GM12873 (cell line): ENCODE results near the gene SUN2.

Source experiments
- TF ChIP-seq, protein P1 (sequence below): IDR thresholded peaks from 2 replicates; pipeline ENCODE4 v1.5.1; 2012; ENCODE audit warnings: low read depth, mild to moderate bottlenecking, moderate library complexity, low read length, control low read depth; ENCODE audit not compliant: insufficient read depth; ENCODE audit errors: missing control alignments

SUN2 gene

GRCh38 chr22:38696606-38697424 is 59.0 kb downstream of the SUN2 start:
- TF ChIP-seq, protein P1, sequence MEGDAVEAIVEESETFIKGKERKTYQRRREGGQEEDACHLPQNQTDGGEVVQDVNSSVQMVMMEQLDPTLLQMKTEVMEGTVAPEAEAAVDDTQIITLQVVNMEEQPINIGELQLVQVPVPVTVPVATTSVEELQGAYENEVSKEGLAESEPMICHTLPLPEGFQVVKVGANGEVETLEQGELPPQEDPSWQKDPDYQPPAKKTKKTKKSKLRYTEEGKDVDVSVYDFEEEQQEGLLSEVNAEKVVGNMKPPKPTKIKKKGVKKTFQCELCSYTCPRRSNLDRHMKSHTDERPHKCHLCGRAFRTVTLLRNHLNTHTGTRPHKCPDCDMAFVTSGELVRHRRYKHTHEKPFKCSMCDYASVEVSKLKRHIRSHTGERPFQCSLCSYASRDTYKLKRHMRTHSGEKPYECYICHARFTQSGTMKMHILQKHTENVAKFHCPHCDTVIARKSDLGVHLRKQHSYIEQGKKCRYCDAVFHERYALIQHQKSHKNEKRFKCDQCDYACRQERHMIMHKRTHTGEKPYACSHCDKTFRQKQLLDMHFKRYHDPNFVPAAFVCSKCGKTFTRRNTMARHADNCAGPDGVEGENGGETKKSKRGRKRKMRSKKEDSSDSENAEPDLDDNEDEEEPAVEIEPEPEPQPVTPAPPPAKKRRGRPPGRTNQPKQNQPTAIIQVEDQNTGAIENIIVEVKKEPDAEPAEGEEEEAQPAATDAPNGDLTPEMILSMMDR, result no peak

GRCh38 chr22:38694940-38695339 is 60.9 kb downstream of the SUN2 start:
- TF ChIP-seq, protein P1, result no peak

DNA sequence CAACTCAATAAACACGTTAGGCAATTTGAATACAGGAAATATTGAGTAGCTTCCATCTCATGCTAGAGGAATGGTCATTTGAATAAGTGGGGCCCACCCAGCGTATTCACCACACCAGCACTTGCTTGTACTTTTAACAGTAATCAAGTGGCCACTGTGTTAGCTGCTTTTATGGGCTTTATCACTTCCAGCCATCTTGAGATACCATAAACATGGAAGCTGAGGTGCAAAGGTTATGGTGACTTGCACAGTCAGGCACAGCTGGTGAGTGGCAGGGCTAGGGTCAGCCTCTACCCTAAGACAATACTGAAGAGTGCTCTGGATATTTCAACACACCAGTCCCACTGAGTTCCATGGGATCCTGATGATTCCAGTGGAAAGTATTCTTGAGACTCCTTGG is 61.7 kb downstream of the SUN2 start:
- TF ChIP-seq, protein P1, result no peak

GRCh38 chr22:38689651-38690050 is 66.1 kb downstream of the SUN2 start:
- TF ChIP-seq, protein P1, result no peak

DNA sequence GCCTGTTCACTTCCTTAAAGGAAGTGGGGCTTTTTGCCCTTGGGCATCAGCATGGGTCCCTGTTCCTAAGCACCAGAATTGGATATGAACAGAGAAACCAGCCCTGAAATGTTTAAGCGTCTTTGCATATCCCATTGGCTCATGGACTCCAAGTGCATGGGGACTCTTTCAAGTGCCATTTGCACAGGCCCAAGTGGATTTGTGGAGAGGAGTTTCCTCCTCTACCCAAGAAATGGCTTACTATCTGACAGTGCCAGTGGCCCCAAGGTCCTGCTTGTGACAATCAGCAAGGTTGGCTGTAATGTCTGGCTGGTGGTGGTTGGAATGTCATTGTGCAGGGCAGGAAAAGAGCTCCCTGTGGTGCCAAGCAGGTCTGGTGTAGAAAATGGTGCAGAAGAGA is 70.0 kb downstream of the SUN2 start:
- TF ChIP-seq, protein P1, result no peak

GRCh38 chr22:38684895-38685294 is 70.9 kb downstream of the SUN2 start:
- TF ChIP-seq, protein P1, result no peak
